HCT116 (cell line): ENCODE results near the gene SMC2. TPM values are rescaled to one million over a fixed set of nuclear protein-coding genes. Genes with fewer than 3 reads are reported as not detected.

Experiments used
- ATAC-seq: fragments of 200-7000 bp; cut with Tn5 transposase; 2 replicates; pipeline ENCODE4 v1.9.1; 2020; ENCODE audit warnings: mild to moderate bottlenecking, moderate library complexity
- BruUV-seq: library from RNA; stranded (reverse); fragments of 400-500 nt; replicated peaks from 2 replicates; lab custom pipeline; 2021; lab: Mats Ljungman, UMichigan
- CTCF ChIA-PET: fragments of 300-600 bp; sonication (Branson Sonifier 250); formaldehyde crosslinking; loops from one replicate; lab custom pipeline; 2021; ENCODE audit warnings: antibody characterized with exemption; lab: Charles Lee
- POLR2A ChIA-PET: fragments of 300-600, 350-600 bp; sonication (Branson Sonifier 250); formaldehyde crosslinking; loops from one replicate; lab custom pipeline; 2021; ENCODE audit warnings: antibody characterized with exemption; lab: Charles Lee
- RAD21 ChIA-PET, 2 experiments: fragments of 300-600 bp; sonication (Branson Sonifier 250); formaldehyde crosslinking; loops; one replicate each; lab custom pipeline; 2023; ENCODE audit warnings: low total read pairs in 2 of 2; ENCODE audit not compliant: uncharacterized antibody in 2 of 2, unreplicated experiment in 2 of 2, low non-redundant PET in 1 of 2; lab: Charles Lee
- DNase-seq: peaks from one replicate; pipeline ENCODE4 v3.0.0-alpha.2; 2010; ENCODE audit warnings: low read depth, low spot score
- H2AFZ ChIP-seq: fragments of 200-600 bp; shearing (Covaris generic), sonication (generic); 2 replicates; pipeline ENCODE4 v1.6.1; 2017; ENCODE audit warnings: low read depth, mixed run types, mixed read lengths, antibody characterized with exemption, low read length; ENCODE audit not compliant: poor library complexity, severe bottlenecking
- H3K27ac ChIP-seq: 2 replicates; pipeline ENCODE4 v1.5.1; 2012; ENCODE audit warnings: low read depth, low read length
- H3K27me3 ChIP-seq: fragments of 200-600 bp; sonication (generic); 2 replicates; pipeline ENCODE4 v1.6.1; 2016; ENCODE audit warnings: mixed run types, low read length, mixed read lengths; ENCODE audit not compliant: insufficient read depth
- H3K36me3 ChIP-seq, 2 experiments: fragments of 200-500 bp in 1 of 2; fragments of 200-600 bp in 1 of 2; sonication (Bioruptor generic) in 1 of 2; sonication (generic) in 1 of 2; 2 replicates each; pipeline versions ENCODE4 v1.5.1 to v1.6.1; 2014 to 2016; ENCODE audit warnings: low read length in 2 of 2, inconsistent platforms in 1 of 2, mixed read lengths in 1 of 2, mixed run types in 1 of 2; ENCODE audit not compliant: insufficient read depth in 2 of 2, control insufficient read depth in 1 of 2
- H3K4me1 ChIP-seq, 2 experiments: fragments of 200-600 bp in 1 of 2; sonication (generic) in 1 of 2; 2 replicates each; pipeline versions ENCODE4 v1.5.1 to v1.6.1; 2012 to 2017; ENCODE audit warnings: low read length in 2 of 2, inconsistent platforms in 1 of 2, mild to moderate bottlenecking in 1 of 2, mixed read lengths in 1 of 2, mixed run types in 1 of 2, moderate library complexity in 1 of 2; ENCODE audit not compliant: insufficient read depth in 2 of 2, control insufficient read depth in 1 of 2
- H3K4me2 ChIP-seq: fragments of 200-600 bp; sonication (generic); 2 replicates; pipeline ENCODE4 v1.6.1; 2017; ENCODE audit warnings: mixed run types, low read length, mixed read lengths
- H3K4me3 ChIP-seq, 2 experiments: fragments of 200-600 bp in 1 of 2; sonication (generic) in 1 of 2; replicated peaks in 1 of 2; 2 replicates each; pipeline ENCODE4 v1.5.1; 2011 to 2016; ENCODE audit warnings: low read length in 2 of 2, control low read depth in 1 of 2, low read depth in 1 of 2, mild to moderate bottlenecking in 1 of 2, mixed read lengths in 1 of 2, mixed run types in 1 of 2
- H3K79me2 ChIP-seq: fragments of 200-600 bp; sonication (generic); 2 replicates; pipeline ENCODE4 v1.6.1; 2017; ENCODE audit warnings: mild to moderate bottlenecking, mixed run types, low read length, moderate library complexity, mixed read lengths; ENCODE audit not compliant: insufficient read depth
- H3K9ac ChIP-seq: fragments of 200-600 bp; sonication (generic); 2 replicates; pipeline ENCODE4 v1.6.1; 2016; ENCODE audit warnings: low read length, mixed read lengths
- H3K9me2 ChIP-seq: fragments of 200-600 bp; sonication (generic), shearing (Covaris generic); 2 replicates; pipeline ENCODE4 v1.6.1; 2017; ENCODE audit warnings: mixed run types, mild to moderate bottlenecking, moderate library complexity; ENCODE audit not compliant: insufficient read depth
- H3K9me3 ChIP-seq, 2 experiments: fragments of 200-500 bp in 1 of 2; fragments of 200-600 bp in 1 of 2; sonication (Bioruptor generic) in 1 of 2; sonication (generic) in 1 of 2; 2 replicates each; pipeline ENCODE4 v1.6.1; 2014 to 2017; ENCODE audit warnings: low read length in 2 of 2, mixed read lengths in 2 of 2, inconsistent platforms in 1 of 2, low read depth in 1 of 2, mild to moderate bottlenecking in 1 of 2, mixed run types in 1 of 2, moderate library complexity in 1 of 2; ENCODE audit not compliant: control insufficient read depth in 1 of 2, insufficient read depth in 1 of 2
- H4K20me1 ChIP-seq: fragments of 200-600 bp; sonication (generic), shearing (Covaris generic); 2 replicates; pipeline ENCODE4 v1.6.1; 2017; ENCODE audit warnings: mixed run types, mild to moderate bottlenecking, moderate library complexity; ENCODE audit not compliant: insufficient read depth
- CBX3 ChIP-seq: IDR thresholded peaks from 2 replicates; pipeline ENCODE4 v1.6.1; 2012; ENCODE audit warnings: low read depth
- CEBPB ChIP-seq: IDR thresholded peaks from 2 replicates; pipeline ENCODE4 v1.6.1; 2012; ENCODE audit warnings: low read depth
- ELF1 ChIP-seq: IDR thresholded peaks from 2 replicates; pipeline ENCODE4 v1.6.1; 2012; ENCODE audit warnings: low read depth, borderline replicate concordance
- EZH2 ChIP-seq: fragments of 200-600 bp; sonication (generic); IDR thresholded peaks from 2 replicates; pipeline ENCODE4 v1.6.1; 2017; ENCODE audit warnings: antibody characterized with exemption, mixed run types
- EZH2phosphoT487 ChIP-seq: fragments of 200-600 bp; IDR thresholded peaks from 2 replicates; pipeline ENCODE4 v1.6.1; 2018; ENCODE audit warnings: antibody characterized with exemption, borderline replicate concordance
- FOSL1 ChIP-seq: IDR thresholded peaks from 2 replicates; pipeline ENCODE4 v1.6.1; 2012; ENCODE audit warnings: low read depth
- JUND ChIP-seq: IDR thresholded peaks from 2 replicates; pipeline ENCODE4 v1.6.1; 2012
- MAX ChIP-seq: IDR thresholded peaks from 2 replicates; pipeline ENCODE4 v1.6.1; 2012
- POLR2AphosphoS5 ChIP-seq: IDR thresholded peaks from 2 replicates; pipeline ENCODE4 v1.6.1; 2011; ENCODE audit warnings: mild to moderate bottlenecking, low read depth, low read length, moderate library complexity
- RAD21 ChIP-seq: IDR thresholded peaks from 2 replicates; pipeline ENCODE4 v1.6.1; 2012; ENCODE audit warnings: low read depth, mild to moderate bottlenecking
- REST ChIP-seq: IDR thresholded peaks from 2 replicates; pipeline ENCODE4 v1.6.1; 2012; ENCODE audit warnings: low read depth
- SIN3A ChIP-seq: IDR thresholded peaks from 2 replicates; pipeline ENCODE4 v1.6.1; 2012; ENCODE audit warnings: low read depth
- SP1 ChIP-seq: IDR thresholded peaks from 2 replicates; pipeline ENCODE4 v1.6.1; 2012; ENCODE audit warnings: low read depth
- SRF ChIP-seq: IDR thresholded peaks from 2 replicates; pipeline ENCODE4 v1.6.1; 2012; ENCODE audit warnings: low read depth
- TCF7L2 ChIP-seq: IDR thresholded peaks from 2 replicates; pipeline ENCODE4 v1.7.0; 2011; ENCODE audit warnings: borderline replicate concordance, inconsistent platforms; ENCODE audit not compliant: insufficient read depth, insufficient read length; ENCODE audit errors: extremely low read depth
- YY1 ChIP-seq: IDR thresholded peaks from 2 replicates; pipeline ENCODE4 v1.6.1; 2011; ENCODE audit warnings: low read length, low read depth, moderate library complexity, mild to moderate bottlenecking; ENCODE audit not compliant: insufficient replicate concordance; ENCODE audit errors: extremely low read depth
- ZBTB33 ChIP-seq: IDR thresholded peaks from 2 replicates; pipeline ENCODE4 v1.6.1; 2011; ENCODE audit warnings: mild to moderate bottlenecking, low read length, moderate library complexity; ENCODE audit not compliant: insufficient replicate concordance; ENCODE audit errors: extremely low read depth
- ZNF274 ChIP-seq: fragments of 200-500 bp; sonication (Bioruptor generic); IDR thresholded peaks from 2 replicates; pipeline ENCODE4 v1.6.1; 2014; ENCODE audit warnings: mild to moderate bottlenecking, low read depth, low read length, inconsistent platforms
- intact Hi-C: fragments of 100-400 bp; cut with micrococcal nuclease; formaldehyde crosslinking; loops from 2 replicates; pipeline ENCODE4 v1.10.0; 2022
- total RNA-seq: library from RNA; stranded (reverse); gene quantifications from one replicate; pipeline ENCODE4 v1.2.1, GENCODE V29; 2021; ENCODE audit not compliant: unreplicated experiment
- TF ChIP-seq, protein P1 (sequence below): IDR thresholded peaks from 2 replicates; pipeline ENCODE4 v1.6.1; 2012

SMC2 gene
- total RNA-seq, 1 experiment from 2014 or later: 20.5 TPM

GRCh38 chr9:104143550-104143910 lies 49.4 kb downstream of the SMC2 start:
- intact Hi-C loops: no loop called here
- BruUV-seq: no TSS peak
- H2AFZ ChIP-seq: no peak overlapping the region
- no peaks in the 10 kb centered on the region for H3K9me2 ChIP-seq
- ChIA-PET RAD21 (no interaction called here), POLR2A (no interaction called here), CTCF (no interaction called here)
- ATAC-seq (no peak), DNase-seq (no peak)
- H3K4me1 ChIP-seq: no peaks in the 10 kb centered on the region
- no peak overlapping the region for H3K4me3 ChIP-seq
- H3K9me3 ChIP-seq: no peaks in the 10 kb centered on the region
- no peaks in the 10 kb centered on the region for H4K20me1 ChIP-seq
- H3K9ac ChIP-seq: no peak overlapping the region
- no peak for TF ChIP-seq EZH2phosphoT487
- TF ChIP-seq POLR2AphosphoS5: no peak
- no peak for TF ChIP-seq FOSL1
- no peak for TF ChIP-seq SIN3A
- no peak for TF ChIP-seq CBX3
- TF ChIP-seq EZH2: no peak
- no peak for TF ChIP-seq REST
- TF ChIP-seq CEBPB: no peak
- TF ChIP-seq ZBTB33: no peak
- TF ChIP-seq ELF1: no peak
- no peak for TF ChIP-seq MAX
- no peak for TF ChIP-seq TCF7L2
- TF ChIP-seq SP1: no peak
- no peak for TF ChIP-seq RAD21
- TF ChIP-seq YY1: no peak
- no peak for TF ChIP-seq JUND
- TF ChIP-seq SRF: no peak
- no peak for TF ChIP-seq ZNF274
- TF ChIP-seq, protein P1, sequence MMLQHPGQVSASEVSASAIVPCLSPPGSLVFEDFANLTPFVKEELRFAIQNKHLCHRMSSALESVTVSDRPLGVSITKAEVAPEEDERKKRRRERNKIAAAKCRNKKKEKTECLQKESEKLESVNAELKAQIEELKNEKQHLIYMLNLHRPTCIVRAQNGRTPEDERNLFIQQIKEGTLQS: no peak
- 0 out of 4 replicates have a peak, but pooled peaks cover 0 to 4% of the 10 kb centered on the region in 2 experiments for H3K36me3 ChIP-seq
- no peak overlapping the region for H3K4me2 ChIP-seq
- no peaks in the 10 kb centered on the region for H3K79me2 ChIP-seq
- H3K27ac ChIP-seq: no peak overlapping the region
- H3K27me3 ChIP-seq: no peaks in the 10 kb centered on the region
